Right lobe of liver (tissue), 6 donors: Measurements from ENCODE around the gene TMEM171. TPM values are rescaled to one million over a fixed set of nuclear protein-coding genes. Genes with fewer than 3 reads are reported as not detected.

Source experiments
- ATAC-seq, 4 donors: fragments of 200-7000 bp; cut with Tn5 transposase; one replicate each; pipeline ENCODE4 v1.9.1; 2020; ENCODE audit warnings: mild to moderate bottlenecking in 4 of 4, moderate library complexity in 4 of 4
- DNase-seq, 3 donors: peaks; one replicate each; pipeline ENCODE4 v3.0.0-alpha.2; 2020
- H3K27ac ChIP-seq, 3 donors: fragments of 200-600 bp; one replicate each; pipeline ENCODE4 v1.8.0; 2022
- H3K27me3 ChIP-seq, 2 donors: fragments of 200-600 bp; one replicate each; pipeline ENCODE4 v1.8.0; 2022
- H3K36me3 ChIP-seq, 4 donors: fragments of 200-600 bp; sonication (generic) in 1 of 4; one replicate each; pipeline versions ENCODE4 v1.5.1 to v1.8.0; 2017 to 2022; ENCODE audit warnings: control low read depth in 1 of 4
- H3K4me1 ChIP-seq, 4 donors: fragments of 200-600 bp; sonication (generic) in 1 of 4; one replicate each; pipeline versions ENCODE4 v1.5.1 to v1.8.0; 2017 to 2022; ENCODE audit warnings: control low read depth in 1 of 4
- H3K4me3 ChIP-seq, 3 donors: fragments of 200-600 bp; one replicate each; pipeline ENCODE4 v1.8.0; 2022
- H3K9me3 ChIP-seq, 4 donors: fragments of 200-600 bp; sonication (generic) in 1 of 4; one replicate each; pipeline versions ENCODE4 v1.5.1 to v1.8.0; 2017 to 2022; ENCODE audit warnings: control low read depth in 1 of 4
- POLR2A ChIP-seq: fragments of 450-650 bp; IDR thresholded peaks from one replicate; pipeline ENCODE4 v1.6.1; 2017; ENCODE audit warnings: antibody characterized with exemption, mild to moderate bottlenecking
- WGBS: methylation state at CpG from one replicate; pipeline ENCODE4 v1.1.6; 2018; ENCODE audit warnings: low coverage, low lambda C conversion rate; ENCODE audit not compliant: insufficient coverage; ENCODE audit errors: missing lambda C conversion rate; 5-methylcytosine and 5-hydroxymethylcytosine counted together
- intact Hi-C, 2 donors: fragments of 100-400 bp; cut with DNase I; formaldehyde crosslinking; loops; one replicate each; pipeline versions ENCODE4 v1.11.2 to v1.14.1; 2022
- total RNA-seq, 6 experiments: library from RNA; depleted of rRNA in 2 of 6; stranded (reverse); fragments of >200 nt in 2 of 6; fragmentation: NEBNext Ultra II Directional in 3 of 6; extraction: Animal tissue kit (Norgen Biotek cat#: 25700) in 3 of 6; gene quantifications; one replicate each; pipeline versions ENCODE4 v1.1.0 to v1.2.4, GENCODE V29; 2016 to 2023
- TF ChIP-seq, protein P1 (sequence below), 4 donors: fragments of 200-600 bp in 3 of 4; fragments of 450-650 bp in 1 of 4; IDR thresholded peaks; one replicate each; pipeline versions ENCODE4 v1.5.1 to v1.8.0; 2016 to 2022; ENCODE audit warnings: antibody characterized with exemption in 4 of 4, mild to moderate bottlenecking in 2 of 4
- donor health status: DM: no; HTN: yes; CAD: no.
- donor health status: DM: no; HTN: no; CAD: no.
- donor health status: DM: no; HTN: no; CAD: no.
- donor health status: DM: no; HTN: yes; CAD: no.
- donor health status: DM: no; HTN: yes; CAD: no.

TMEM171 gene
- total RNA-seq, 6 experiments from 2014 or later: 0.57 to 3.2 (median 1.6) TPM

DNA sequence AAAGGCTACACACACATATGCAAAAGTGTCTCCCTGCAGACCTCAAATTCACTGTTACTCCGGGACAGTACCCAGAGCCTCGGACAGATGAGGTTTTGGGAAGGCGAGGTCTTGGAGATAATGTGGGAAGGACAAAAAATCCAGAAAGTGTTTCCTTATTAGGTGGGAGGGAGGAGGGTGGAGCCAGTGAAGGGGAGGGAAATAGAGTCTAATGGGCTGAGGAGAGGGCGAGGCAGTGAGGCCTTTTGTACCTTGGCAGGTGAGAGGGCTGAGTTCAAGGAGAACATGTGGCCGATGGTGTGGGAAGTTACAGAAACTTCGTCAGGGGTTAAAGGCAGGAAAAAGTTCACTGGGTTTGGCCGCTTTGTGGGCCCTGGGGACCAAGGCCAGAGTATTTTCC lies 30.5 kb downstream of the TMEM171 start:
- intact Hi-C loops: loop anchor here in 1 of 2 donors (10.0 kb wide), 1 partner anchor 76 kb away; no protein-coding TSS in a partner anchor

DNA sequence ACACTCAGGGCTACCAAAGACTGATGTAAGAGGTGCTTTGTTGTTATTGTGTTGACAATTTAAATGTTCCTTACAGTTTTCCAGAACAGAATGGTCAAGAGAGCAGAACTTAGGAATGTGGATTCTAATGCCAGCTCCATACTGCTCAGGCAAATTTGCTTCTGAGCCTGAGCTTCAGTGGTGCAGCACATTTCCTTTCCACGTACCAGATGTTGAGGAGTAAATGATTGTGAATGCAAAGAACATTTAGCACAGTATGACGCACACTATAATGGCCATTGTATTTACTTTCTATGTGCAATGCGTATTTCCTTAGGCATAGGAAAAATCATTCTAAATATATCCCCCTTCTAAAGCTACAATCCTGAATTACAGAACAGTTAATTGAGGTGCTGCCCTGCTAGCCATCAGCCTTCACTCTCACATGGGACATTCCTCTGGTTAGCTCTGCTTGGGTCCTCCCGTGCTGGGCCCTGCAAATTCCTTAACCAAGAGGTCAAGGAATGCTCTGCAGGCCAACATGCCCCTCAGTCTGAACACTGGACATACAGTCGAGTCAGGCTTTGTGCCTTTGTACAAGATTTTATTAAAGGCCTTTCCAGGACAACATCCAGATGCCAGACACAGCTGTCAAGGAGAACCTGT lies 31.5 kb downstream of the TMEM171 start:
- ATAC-seq (no peak), DNase-seq (no peak)

More for the DNA sequence above, 30.5 kb downstream of the TMEM171 start:
- ATAC-seq (no peak), DNase-seq (no peak)
- Histone ChIP-seq H3K4me1 (no peaks in the 10 kb centered on the region), H3K9me3 (no peaks in the 10 kb centered on the region), H3K27ac (no peak overlapping the region), H3K36me3 (no peaks in the 10 kb centered on the region), H3K27me3 (no peaks in the 10 kb centered on the region), H3K4me3 (no peak overlapping the region)
- whole genome bisulfite sequencing: 68% methylated on average over 7 of the region's 7 CpGs
- TF ChIP-seq, protein P1, sequence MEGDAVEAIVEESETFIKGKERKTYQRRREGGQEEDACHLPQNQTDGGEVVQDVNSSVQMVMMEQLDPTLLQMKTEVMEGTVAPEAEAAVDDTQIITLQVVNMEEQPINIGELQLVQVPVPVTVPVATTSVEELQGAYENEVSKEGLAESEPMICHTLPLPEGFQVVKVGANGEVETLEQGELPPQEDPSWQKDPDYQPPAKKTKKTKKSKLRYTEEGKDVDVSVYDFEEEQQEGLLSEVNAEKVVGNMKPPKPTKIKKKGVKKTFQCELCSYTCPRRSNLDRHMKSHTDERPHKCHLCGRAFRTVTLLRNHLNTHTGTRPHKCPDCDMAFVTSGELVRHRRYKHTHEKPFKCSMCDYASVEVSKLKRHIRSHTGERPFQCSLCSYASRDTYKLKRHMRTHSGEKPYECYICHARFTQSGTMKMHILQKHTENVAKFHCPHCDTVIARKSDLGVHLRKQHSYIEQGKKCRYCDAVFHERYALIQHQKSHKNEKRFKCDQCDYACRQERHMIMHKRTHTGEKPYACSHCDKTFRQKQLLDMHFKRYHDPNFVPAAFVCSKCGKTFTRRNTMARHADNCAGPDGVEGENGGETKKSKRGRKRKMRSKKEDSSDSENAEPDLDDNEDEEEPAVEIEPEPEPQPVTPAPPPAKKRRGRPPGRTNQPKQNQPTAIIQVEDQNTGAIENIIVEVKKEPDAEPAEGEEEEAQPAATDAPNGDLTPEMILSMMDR (IDR thresholded peaks at IDR 0.05): no peak
- TF ChIP-seq POLR2A: no peak

DNA sequence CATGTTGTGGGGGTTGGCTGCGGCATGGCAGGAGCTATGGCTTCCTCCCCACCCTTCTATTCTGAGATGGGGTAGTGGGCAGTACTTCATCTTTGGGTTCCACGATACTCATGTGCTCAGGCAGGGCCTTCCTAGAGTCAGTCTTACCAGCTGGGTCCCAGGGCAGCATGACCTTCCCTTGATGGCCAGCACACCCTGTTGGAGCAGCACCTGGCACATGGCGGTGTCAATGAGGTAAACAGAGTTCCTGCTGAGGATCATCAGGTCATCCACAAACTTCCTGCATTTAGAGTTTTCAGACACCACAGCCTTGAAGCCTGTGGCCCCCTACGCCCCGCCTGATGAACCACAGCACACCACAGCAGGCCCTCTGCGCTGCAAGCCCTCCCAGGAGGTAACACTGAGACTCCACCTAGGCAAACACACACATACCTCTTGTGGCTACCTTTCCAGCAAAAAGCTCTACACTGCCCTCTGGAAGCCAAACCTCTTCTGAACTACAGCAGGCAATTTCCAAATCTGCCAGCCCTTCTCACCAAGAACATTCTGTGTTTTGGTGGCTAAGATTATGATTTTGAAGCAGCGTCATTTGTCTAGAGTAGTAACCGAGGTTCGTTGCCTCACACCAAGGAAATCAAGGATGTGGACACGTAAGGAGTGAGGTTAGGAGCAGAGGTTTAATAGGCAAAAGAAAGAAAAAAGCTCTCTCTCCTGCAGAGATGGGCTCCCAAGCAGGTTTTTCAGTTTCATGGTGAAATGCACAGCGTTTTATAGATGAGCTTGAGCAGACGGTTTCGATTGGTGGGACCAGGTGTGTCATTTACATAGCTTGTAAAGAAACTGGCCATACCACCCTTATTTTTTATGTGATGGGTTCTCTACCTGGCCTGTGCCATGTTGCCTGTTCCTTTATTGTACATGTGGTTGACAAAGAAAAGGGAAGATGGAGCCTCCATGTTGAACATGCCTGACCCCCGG lies 32.3 kb downstream of the TMEM171 start:
- WGBS: 54% methylated on average over 8 of the region's 14 CpGs
- Histone ChIP-seq H3K4me1 (no peaks in the 10 kb centered on the region), H3K27ac (no peak overlapping the region), H3K4me3 (no peak overlapping the region), H3K36me3 (no peaks in the 10 kb centered on the region), H3K9me3 (no peaks in the 10 kb centered on the region), H3K27me3 (no peaks in the 10 kb centered on the region)
- no peak for DNase-seq
- intact Hi-C loops: loop anchor here in 1 of 2 donors (10.0 kb wide), 1 partner anchor 78 kb away; no protein-coding TSS in a partner anchor
- TF ChIP-seq POLR2A: no peak
- TF ChIP-seq, protein P1 (IDR thresholded peaks at IDR 0.05): peak; percentile 27 to 48 (median 33)
- ATAC-seq: peak; percentile 65 to 84 (median 70)

More for the DNA sequence above, 31.5 kb downstream of the TMEM171 start:
- Histone ChIP-seq H3K4me1 (no peaks in the 10 kb centered on the region), H3K27ac (no peak overlapping the region), H3K9me3 (no peaks in the 10 kb centered on the region), H3K27me3 (no peaks in the 10 kb centered on the region), H3K4me3 (no peak overlapping the region), H3K36me3 (no peaks in the 10 kb centered on the region)
- TF ChIP-seq POLR2A: no peak
- TF ChIP-seq, protein P1 (IDR thresholded peaks at IDR 0.05): no peak
- 57% methylated on average over 5 of the region's 5 CpGs for WGBS
- intact Hi-C loops: loop anchor here in 1 of 2 donors (10.0 kb wide), 1 partner anchor 77 kb away; no protein-coding TSS in a partner anchor

DNA sequence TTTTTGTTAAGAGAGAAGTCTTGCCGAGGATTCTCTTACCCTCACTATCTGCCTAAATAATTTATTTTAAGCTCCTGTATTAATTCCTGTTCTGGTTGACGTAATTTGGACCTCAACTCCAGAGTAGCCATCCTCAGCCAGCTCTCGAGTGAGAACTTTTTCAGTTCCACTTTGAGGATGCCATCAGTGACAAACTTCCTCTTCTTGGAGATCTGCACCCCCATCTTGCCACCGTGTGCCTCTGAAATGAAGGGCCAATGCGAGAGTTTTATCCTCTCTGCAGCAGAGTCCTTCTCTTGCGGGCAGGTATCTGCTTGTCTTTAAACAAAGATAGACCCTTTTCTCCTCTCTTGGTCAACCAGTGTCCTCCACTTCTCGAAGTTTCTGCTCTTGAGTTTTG lies 33.1 kb downstream of the TMEM171 start:
- Histone ChIP-seq H3K27me3 (no peaks in the 10 kb centered on the region), H3K9me3 (no peaks in the 10 kb centered on the region), H3K27ac (no peak overlapping the region), H3K4me3 (no peak overlapping the region), H3K36me3 (no peaks in the 10 kb centered on the region), H3K4me1 (no peaks in the 10 kb centered on the region)
- 45% methylated on average over 6 of the region's 7 CpGs for WGBS
- TF ChIP-seq POLR2A: no peak
- TF ChIP-seq, protein P1 (IDR thresholded peaks at IDR 0.05): no peak
- DNase-seq (no peak), ATAC-seq (no peak)
- intact Hi-C loops: loop anchor here in 1 of 2 donors (10.0 kb wide), 1 partner anchor 79 kb away; no protein-coding TSS in a partner anchor
